Endothelial cell (in vitro differentiated cells): ENCODE data around the gene SLC4A7. TPM values are rescaled to one million over a fixed set of nuclear protein-coding genes. Genes with fewer than 3 reads are reported as not detected.
"Not testable (repeated sequence)": the region's sequence is repeated elsewhere in the genome, so short reads cannot be mapped to it uniquely, and the experiment has no call there.

Source experiments
- DNase-seq: peaks from one replicate; pipeline ENCODE4 v3.0.0; 2021; ENCODE audit warnings: low spot score
- H3K27ac Mint-ChIP-seq: one replicate; pipeline ENCODE4 v1.8.0; 2021; ENCODE audit warnings: mixed read lengths, inconsistent platforms; ENCODE audit not compliant: unreplicated experiment
- H3K27me3 Mint-ChIP-seq: one replicate; pipeline ENCODE4 v1.8.0; 2021; ENCODE audit warnings: mild to moderate bottlenecking, moderate library complexity, mixed read lengths, inconsistent platforms; ENCODE audit not compliant: unreplicated experiment
- H3K36me3 Mint-ChIP-seq: one replicate; pipeline ENCODE4 v1.8.0; 2021; ENCODE audit warnings: mild to moderate bottlenecking, low read depth, mixed read lengths, inconsistent platforms; ENCODE audit not compliant: unreplicated experiment
- H3K4me1 Mint-ChIP-seq: one replicate; pipeline ENCODE4 v1.8.0; 2021; ENCODE audit warnings: mild to moderate bottlenecking, mixed read lengths, inconsistent platforms; ENCODE audit not compliant: unreplicated experiment
- H3K4me3 Mint-ChIP-seq: one replicate; pipeline ENCODE4 v1.8.0; 2021; ENCODE audit warnings: mild to moderate bottlenecking, mixed read lengths, inconsistent platforms; ENCODE audit not compliant: unreplicated experiment
- H3K9me3 Mint-ChIP-seq: one replicate; pipeline ENCODE4 v1.8.0; 2021; ENCODE audit warnings: mixed read lengths, inconsistent platforms; ENCODE audit not compliant: unreplicated experiment
- CTCF ChIP-seq: fragments of 200-600 bp; sonication (generic); IDR thresholded peaks from one replicate; pipeline ENCODE4 v1.5.0; 2021; ENCODE audit warnings: antibody characterized with exemption; ENCODE audit not compliant: unreplicated experiment
- total RNA-seq: library from RNA; stranded (reverse); fragmentation: NEBNext Ultra II Directional; extraction: Animal tissue kit (Norgen Biotek cat#: 25700); gene quantifications from one replicate; pipeline ENCODE4 v1.2.1, GENCODE V29; 2021; ENCODE audit not compliant: unreplicated experiment

The SLC4A7 gene
- total RNA-seq, 1 donor from 2014 or later = 29.1 TPM

GRCh38 chr3:27429909-27430308, 54.3 kb downstream of the SLC4A7 start:
- Mint-ChIP-seq H3K36me3 (peaks cover 8% of the 10 kb centered on the region), H3K9me3 (no peaks in the 10 kb centered on the region), H3K4me3 (no peak overlapping the region), H3K27ac (no peak overlapping the region), H3K27me3 (no peaks in the 10 kb centered on the region), H3K4me1 (no peaks in the 10 kb centered on the region)
- DNase-seq = no peak
- no peak for TF ChIP-seq CTCF

- no peak for TF ChIP-seq CTCF
- DNase-seq = no peak
- Mint-ChIP-seq H3K36me3 (peaks cover 8% of the 10 kb centered on the region), H3K4me3 (no peak overlapping the region), H3K27me3 (no peaks in the 10 kb centered on the region), H3K4me1 (no peaks in the 10 kb centered on the region), H3K27ac (no peak overlapping the region), H3K9me3 (no peaks in the 10 kb centered on the region)
These were observed 55.7 kb downstream of the SLC4A7 start for GRCh38 chr3:27428446-27428845.

- no peak for DNase-seq
- Mint-ChIP-seq H3K9me3 (no peaks in the 10 kb centered on the region), H3K27ac (no peak overlapping the region), H3K27me3 (no peaks in the 10 kb centered on the region), H3K4me3 (no peak overlapping the region), H3K4me1 (no peaks in the 10 kb centered on the region), H3K36me3 (peaks cover 8% of the 10 kb centered on the region)
- TF ChIP-seq CTCF = no peak
These were observed 57.3 kb downstream of the SLC4A7 start for GRCh38 chr3:27426926-27427325.

GRCh38 chr3:27425896-27426565, 58.2 kb downstream of the SLC4A7 start:
- TF ChIP-seq CTCF = no peak
- H3K9me3 Mint-ChIP-seq = no peaks in the 10 kb centered on the region
- DNase-seq = no peak
- no peaks in the 10 kb centered on the region for H3K36me3 Mint-ChIP-seq
- H3K27ac Mint-ChIP-seq = no peak overlapping the region
- no peak overlapping the region for H3K4me3 Mint-ChIP-seq
- no peaks in the 10 kb centered on the region for H3K4me1 Mint-ChIP-seq
- H3K27me3 Mint-ChIP-seq = no peaks in the 10 kb centered on the region

- DNase-seq, H3K36me3 Mint-ChIP-seq, H3K4me1 Mint-ChIP-seq, H3K27ac Mint-ChIP-seq, H3K4me3 Mint-ChIP-seq, H3K27me3 Mint-ChIP-seq, H3K9me3 Mint-ChIP-seq: not testable (repeated sequence)
These were observed 59.2 kb downstream of the SLC4A7 start for GRCh38 chr3:27424812-27425521.
